ENCODE measurements around the gene POU5F1. TPM values are rescaled to one million over a fixed set of nuclear protein-coding genes. Genes with fewer than 3 reads are reported as not detected.

POU5F1 gene
- total and polyA plus RNA-seq, 2 of the 4 experiments (the other 2 are of a cell fraction), result not detected

DNA sequence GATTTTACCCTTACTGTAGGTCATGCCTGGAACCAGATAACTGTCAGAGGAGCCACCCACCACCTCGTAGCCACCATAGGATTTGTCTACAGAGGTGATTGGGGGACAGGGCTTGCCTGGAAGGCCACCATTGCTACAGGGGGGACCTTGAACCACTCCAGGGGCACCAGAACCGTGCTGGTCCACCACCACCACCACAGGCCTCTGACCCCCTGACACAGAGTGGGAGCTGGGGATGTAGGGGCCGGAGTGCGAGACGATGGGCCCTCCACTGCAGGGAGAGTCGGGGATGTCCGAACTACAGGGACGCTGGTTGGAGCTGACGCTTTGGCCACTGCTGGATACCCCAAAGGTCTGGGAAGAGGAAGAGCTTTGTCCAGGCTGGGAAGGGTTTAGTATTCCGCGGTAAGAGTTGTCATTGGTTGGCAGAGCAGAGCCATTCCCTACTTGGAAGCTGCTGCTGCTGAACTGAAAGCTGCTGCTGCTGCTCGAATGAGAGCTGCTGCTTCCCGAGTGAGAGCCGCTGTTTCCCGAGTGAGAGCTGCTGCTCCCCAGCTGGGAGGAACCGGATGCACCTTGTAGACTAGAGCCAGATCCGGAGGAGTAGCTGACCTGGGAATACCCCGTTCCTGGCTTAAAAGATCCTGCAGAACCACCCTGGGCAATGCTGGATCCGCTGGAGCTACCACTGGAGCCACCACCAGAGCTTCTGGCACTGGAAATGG is 53.7 kb downstream of the POU5F1 start:
- DNase-seq (no peak), ATAC-seq (ENCODE audit: low read depth) (no peak)
- in situ Hi-C loops (cut with MboI; ENCODE audit: low sequenced_read_pairs) (no loop called here), intact Hi-C loops (cut with micrococcal nuclease) (no loop called here), dilution Hi-C loops (cut with HindIII; ENCODE audit: low sequenced_read_pairs, unreplicated experiment) (no loop called here)
- H4K20me1 ChIP-seq (ENCODE audit: insufficient read depth, low read length), result no peaks in the 10 kb centered on the region
- WGBS, 2 experiments (ENCODE audit: extremely low coverage in 2 of 2, insufficient read length in 1 of 2), result 80% methylated on average over 13 of the region's 19 CpGs; no CpG with 5 or more reads in 1 of the 2 experiments
- H2BK20ac ChIP-seq (ENCODE audit: low read depth, low read length), result no peak overlapping the region
- ChIA-PET CTCF (interaction anchor here (0.7 to 3.4 kb wide), 3 partner anchors 30 to 250 kb away, joined by 3 to 10 read pairs (median 3); no protein-coding TSS in a partner anchor), POLR2A (ENCODE audit: unreplicated experiment) (no interaction called here)
- H4K5ac ChIP-seq (ENCODE audit: low read depth, low read length), result no peak overlapping the region
- no peak overlapping the region for H3K4me2 ChIP-seq (ENCODE audit: low read depth, low read length)
- no peaks in the 10 kb centered on the region for H3K36me3 ChIP-seq (ENCODE audit: control insufficient read depth, insufficient read depth, low read length)
- H3K4me1 ChIP-seq (ENCODE audit: control insufficient read depth, insufficient read depth, low read length), result peaks cover 11% of the 10 kb centered on the region
- H3K4ac ChIP-seq (ENCODE audit: low read depth, low read length), result no peak overlapping the region
- no peak overlapping the region for H3K9ac ChIP-seq (ENCODE audit: low read depth, low read length)
- no peak overlapping the region for H4K8ac ChIP-seq (ENCODE audit: low read depth in 2 of 2, low read length in 2 of 2)
- no peak overlapping the region for H4K91ac ChIP-seq (ENCODE audit: insufficient read depth, low read depth, low read length)
- peaks cover 3% of the 10 kb centered on the region; the same call in 1 of the 2 replicates for H3K27me3 ChIP-seq (ENCODE audit: control insufficient read depth, insufficient read depth, low read length)
- TF ChIP-seq, protein P1, sequence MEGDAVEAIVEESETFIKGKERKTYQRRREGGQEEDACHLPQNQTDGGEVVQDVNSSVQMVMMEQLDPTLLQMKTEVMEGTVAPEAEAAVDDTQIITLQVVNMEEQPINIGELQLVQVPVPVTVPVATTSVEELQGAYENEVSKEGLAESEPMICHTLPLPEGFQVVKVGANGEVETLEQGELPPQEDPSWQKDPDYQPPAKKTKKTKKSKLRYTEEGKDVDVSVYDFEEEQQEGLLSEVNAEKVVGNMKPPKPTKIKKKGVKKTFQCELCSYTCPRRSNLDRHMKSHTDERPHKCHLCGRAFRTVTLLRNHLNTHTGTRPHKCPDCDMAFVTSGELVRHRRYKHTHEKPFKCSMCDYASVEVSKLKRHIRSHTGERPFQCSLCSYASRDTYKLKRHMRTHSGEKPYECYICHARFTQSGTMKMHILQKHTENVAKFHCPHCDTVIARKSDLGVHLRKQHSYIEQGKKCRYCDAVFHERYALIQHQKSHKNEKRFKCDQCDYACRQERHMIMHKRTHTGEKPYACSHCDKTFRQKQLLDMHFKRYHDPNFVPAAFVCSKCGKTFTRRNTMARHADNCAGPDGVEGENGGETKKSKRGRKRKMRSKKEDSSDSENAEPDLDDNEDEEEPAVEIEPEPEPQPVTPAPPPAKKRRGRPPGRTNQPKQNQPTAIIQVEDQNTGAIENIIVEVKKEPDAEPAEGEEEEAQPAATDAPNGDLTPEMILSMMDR (conservative IDR thresholded peaks at IDR 0.05; ENCODE audit: low read depth, low read length), result no peak
- TF ChIP-seq SMC3 (IDR thresholded peaks at IDR 0.05; ENCODE audit: low read depth, low read length) (no peak), RFX5 (IDR thresholded peaks at IDR 0.05; ENCODE audit: low read depth, low read length) (no peak), POLR2A (IDR thresholded peaks at IDR 0.05; ENCODE audit: low read depth, low read length) (no peak), RAD21 (IDR thresholded peaks at IDR 0.05; ENCODE audit: low read length) (no peak), RCOR1 (IDR thresholded peaks at IDR 0.05; ENCODE audit: insufficient replicate concordance, low read length) (no peak), MAFK (IDR thresholded peaks at IDR 0.05; ENCODE audit: low read depth, low read length) (no peak), CHD1 (IDR thresholded peaks at IDR 0.05; ENCODE audit: low read depth, low read length) (no peak)
- TF ChIP-seq, protein P2, sequence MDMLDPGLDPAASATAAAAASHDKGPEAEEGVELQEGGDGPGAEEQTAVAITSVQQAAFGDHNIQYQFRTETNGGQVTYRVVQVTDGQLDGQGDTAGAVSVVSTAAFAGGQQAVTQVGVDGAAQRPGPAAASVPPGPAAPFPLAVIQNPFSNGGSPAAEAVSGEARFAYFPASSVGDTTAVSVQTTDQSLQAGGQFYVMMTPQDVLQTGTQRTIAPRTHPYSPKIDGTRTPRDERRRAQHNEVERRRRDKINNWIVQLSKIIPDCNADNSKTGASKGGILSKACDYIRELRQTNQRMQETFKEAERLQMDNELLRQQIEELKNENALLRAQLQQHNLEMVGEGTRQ (IDR thresholded peaks at IDR 0.05; ENCODE audit: low read depth, low read length), result no peak
- no peak overlapping the region for H2AK5ac ChIP-seq (ENCODE audit: low read depth, low read length)
- no peak overlapping the region for H3K27ac ChIP-seq (ENCODE audit: insufficient read depth, low read length)
- H2AFZ ChIP-seq (replicated peaks; ENCODE audit: low read length, poor library complexity), result peak overlapping the region; percentile 4
- H3K56ac ChIP-seq (ENCODE audit: extremely low read depth, insufficient read depth, low read length), result no peak overlapping the region
- peaks cover 15% of the 10 kb centered on the region for H3K9me1 ChIP-seq (ENCODE audit: insufficient read depth, low read length)
- BruUV-seq (replicated peaks), result no TSS peak
- H2BK120ac ChIP-seq (ENCODE audit: low read depth, low read length), result no peak overlapping the region
- H3K18ac ChIP-seq (ENCODE audit: low read depth, low read length), result no peak overlapping the region
- no peak overlapping the region for H3K23ac ChIP-seq (ENCODE audit: low read depth, low read length)
- peaks cover 0 to 9% of the 10 kb centered on the region in 2 experiments; a peak in 2 of 4 replicates for H3K79me1 ChIP-seq (ENCODE audit: low read depth in 1 of 2, low read length in 2 of 2)
- H2BK15ac ChIP-seq (ENCODE audit: low read depth, low read length), result no peak overlapping the region
- H3K14ac ChIP-seq (replicated peaks; ENCODE audit: low read depth, low read length), result no peak overlapping the region
- no peak overlapping the region for H2AK9ac ChIP-seq (replicated peaks; ENCODE audit: low read depth, low read length, poor library complexity)
- no peak overlapping the region for H2BK5ac ChIP-seq (ENCODE audit: low read depth, low read length, poor library complexity, severe bottlenecking)
- H3K9me3 ChIP-seq (ENCODE audit: control insufficient read depth, insufficient read depth, low read length), result no peaks in the 10 kb centered on the region
- H3K4me3 ChIP-seq (ENCODE audit: insufficient read depth, low read depth, low read length), result no peak overlapping the region
